MM.1S (cell line): ENCODE results near the gene KAT2B.

Experiments used
- DNase-seq: peaks from one replicate; pipeline ENCODE4 v3.0.0-alpha.2; 2015
- H2AFZ ChIP-seq: fragments of 300-600 bp; sonication (generic); 2 replicates; pipeline ENCODE4 v1.6.0; 2016; ENCODE audit warnings: antibody characterized with exemption, low read length
- H3F3A ChIP-seq: fragments of 300-600 bp; sonication (generic); 2 replicates; pipeline ENCODE4 v1.6.1; 2016; ENCODE audit warnings: mild to moderate bottlenecking, antibody characterized with exemption, low read length, moderate library complexity, mixed read lengths; ENCODE audit not compliant: insufficient read depth
- H3K27ac ChIP-seq: fragments of 300-600 bp; sonication (generic); 2 replicates; pipeline ENCODE4 v1.5.1; 2016; ENCODE audit warnings: mild to moderate bottlenecking, low read length
- H3K27me3 ChIP-seq: fragments of 300-600 bp; sonication (generic); replicated peaks from 2 replicates; pipeline ENCODE4 v1.6.0; 2016; ENCODE audit warnings: low read length; ENCODE audit not compliant: insufficient read depth
- H3K36me3 ChIP-seq: fragments of 300-600 bp; sonication (generic); replicated peaks from 2 replicates; pipeline ENCODE4 v1.6.1; 2016; ENCODE audit warnings: mild to moderate bottlenecking, low read length, mixed read lengths; ENCODE audit not compliant: insufficient read depth
- H3K4me1 ChIP-seq: fragments of 300-600 bp; sonication (generic); 2 replicates; pipeline ENCODE4 v1.6.1; 2016; ENCODE audit warnings: low read length, mixed read lengths
- H3K4me2 ChIP-seq: fragments of 300-600 bp; sonication (generic); 2 replicates; pipeline ENCODE4 v1.6.0; 2016; ENCODE audit warnings: low read depth, low read length
- H3K4me3 ChIP-seq: fragments of 300-600 bp; sonication (generic); 2 replicates; pipeline ENCODE4 v1.5.1; 2016; ENCODE audit warnings: low read length, mixed read lengths
- H3K79me2 ChIP-seq: fragments of 300-600 bp; sonication (generic); 2 replicates; pipeline ENCODE4 v1.6.1; 2016; ENCODE audit warnings: mixed run types, low read length, mixed read lengths
- H3K9ac ChIP-seq: fragments of 300-600 bp; sonication (generic); 2 replicates; pipeline ENCODE4 v1.6.1; 2016; ENCODE audit warnings: low read length, mixed read lengths
- H3K9me2 ChIP-seq: fragments of 300-600 bp; sonication (generic); replicated peaks from 2 replicates; pipeline ENCODE4 v1.6.1; 2016; ENCODE audit warnings: mild to moderate bottlenecking, low read length, mixed read lengths; ENCODE audit not compliant: insufficient read depth
- H3K9me3 ChIP-seq: fragments of 300-600 bp; sonication (generic); replicated peaks from 2 replicates; pipeline ENCODE4 v1.6.1; 2016; ENCODE audit warnings: mild to moderate bottlenecking, low read length, mixed read lengths; ENCODE audit not compliant: insufficient read depth
- H4K20me1 ChIP-seq: fragments of 300-600 bp; sonication (generic); 2 replicates; pipeline ENCODE4 v1.6.1; 2016; ENCODE audit warnings: mild to moderate bottlenecking, low read length, moderate library complexity, mixed read lengths; ENCODE audit not compliant: insufficient read depth
- EZH2 ChIP-seq: fragments of 300-600 bp; sonication (generic); optimal IDR thresholded peaks from 2 replicates; pipeline ENCODE3; 2017; ENCODE audit warnings: low read depth, mild to moderate bottlenecking, antibody characterized with exemption, low read length, mixed read lengths
- EZH2phosphoT487 ChIP-seq: fragments of 300-600 bp; sonication (generic); IDR thresholded peaks from 2 replicates; pipeline ENCODE4 v1.6.1; 2018; ENCODE audit warnings: antibody characterized with exemption, low read length
- TF ChIP-seq, protein P1 (sequence below): fragments of 300-600 bp; sonication (generic); IDR thresholded peaks from 2 replicates; pipeline ENCODE4 v1.5.1; 2016; ENCODE audit warnings: antibody characterized with exemption, low read length, mixed read lengths

KAT2B gene

DNA sequence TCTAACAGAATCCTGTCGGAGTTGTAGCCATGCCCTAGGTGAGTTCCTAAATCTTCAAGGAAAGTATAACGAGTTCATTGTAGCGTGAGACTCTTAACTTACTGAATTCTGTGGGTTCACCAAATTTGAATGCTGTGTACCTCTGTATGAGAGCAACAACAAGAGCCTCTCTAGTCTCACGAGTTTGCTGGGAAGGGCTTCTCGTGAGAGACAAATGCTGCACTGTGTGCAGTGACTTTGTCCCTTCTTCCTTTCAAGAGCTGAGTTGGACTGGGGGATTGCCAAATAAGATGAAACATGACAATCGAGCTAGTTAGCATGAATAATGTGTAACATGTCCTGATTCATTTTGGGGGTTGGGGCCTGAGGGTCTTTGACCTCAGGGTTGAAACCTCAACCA lies 32.2 kb downstream of the KAT2B start:
- Histone ChIP-seq H3K36me3 (no peaks in the 10 kb centered on the region), H3K9me3 (no peaks in the 10 kb centered on the region), H3K79me2 (peaks cover 34% of the 10 kb centered on the region), H3K4me1 (no peaks in the 10 kb centered on the region), H3F3A (no peaks in the 10 kb centered on the region; the same call in 1 of the 2 replicates), H3K9me2 (no peaks in the 10 kb centered on the region), H3K27ac (no peak overlapping the region), H2AFZ (no peak overlapping the region), H4K20me1 (no peaks in the 10 kb centered on the region), H3K4me2 (no peak overlapping the region), H3K27me3 (no peaks in the 10 kb centered on the region), H3K4me3 (no peak overlapping the region), H3K9ac (no peak overlapping the region)
- no peak for DNase-seq
- TF ChIP-seq EZH2phosphoT487: no peak

DNA sequence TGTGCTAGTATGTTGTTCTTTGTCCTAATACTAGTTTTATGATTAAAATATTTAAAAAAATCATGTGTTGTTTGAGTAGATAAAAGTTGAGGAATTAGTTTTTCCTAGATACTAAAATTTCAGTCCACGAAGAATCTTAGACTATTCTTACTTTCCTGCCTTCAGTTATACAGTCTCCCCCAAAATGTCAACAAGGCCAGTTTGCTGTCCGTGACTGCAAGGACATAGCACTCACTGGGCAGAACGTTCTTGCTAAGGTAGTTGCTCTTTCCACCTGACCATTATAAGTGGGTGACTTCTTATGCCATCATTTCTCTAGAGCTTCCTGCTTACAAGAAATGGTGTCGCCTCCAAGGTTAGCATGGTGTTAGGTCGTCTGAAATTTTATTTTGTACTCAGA lies 32.8 kb downstream of the KAT2B start:
- H3K27me3 ChIP-seq: no peaks in the 10 kb centered on the region
- H3K9me3 ChIP-seq: no peaks in the 10 kb centered on the region
- no peaks in the 10 kb centered on the region for H3K4me1 ChIP-seq
- H3K4me2 ChIP-seq: no peak overlapping the region
- H3K36me3 ChIP-seq: no peaks in the 10 kb centered on the region
- H4K20me1 ChIP-seq: no peaks in the 10 kb centered on the region
- H3K9ac ChIP-seq: no peak overlapping the region
- peaks cover 34% of the 10 kb centered on the region for H3K79me2 ChIP-seq
- no peak overlapping the region for H3K27ac ChIP-seq
- DNase-seq: no peak
- no peak overlapping the region for H3K4me3 ChIP-seq
- no peak overlapping the region for H2AFZ ChIP-seq
- no peaks in the 10 kb centered on the region; the same call in 1 of the 2 replicates for H3F3A ChIP-seq
- TF ChIP-seq EZH2phosphoT487 (no peak), EZH2 (no peak)
- TF ChIP-seq, protein P1, sequence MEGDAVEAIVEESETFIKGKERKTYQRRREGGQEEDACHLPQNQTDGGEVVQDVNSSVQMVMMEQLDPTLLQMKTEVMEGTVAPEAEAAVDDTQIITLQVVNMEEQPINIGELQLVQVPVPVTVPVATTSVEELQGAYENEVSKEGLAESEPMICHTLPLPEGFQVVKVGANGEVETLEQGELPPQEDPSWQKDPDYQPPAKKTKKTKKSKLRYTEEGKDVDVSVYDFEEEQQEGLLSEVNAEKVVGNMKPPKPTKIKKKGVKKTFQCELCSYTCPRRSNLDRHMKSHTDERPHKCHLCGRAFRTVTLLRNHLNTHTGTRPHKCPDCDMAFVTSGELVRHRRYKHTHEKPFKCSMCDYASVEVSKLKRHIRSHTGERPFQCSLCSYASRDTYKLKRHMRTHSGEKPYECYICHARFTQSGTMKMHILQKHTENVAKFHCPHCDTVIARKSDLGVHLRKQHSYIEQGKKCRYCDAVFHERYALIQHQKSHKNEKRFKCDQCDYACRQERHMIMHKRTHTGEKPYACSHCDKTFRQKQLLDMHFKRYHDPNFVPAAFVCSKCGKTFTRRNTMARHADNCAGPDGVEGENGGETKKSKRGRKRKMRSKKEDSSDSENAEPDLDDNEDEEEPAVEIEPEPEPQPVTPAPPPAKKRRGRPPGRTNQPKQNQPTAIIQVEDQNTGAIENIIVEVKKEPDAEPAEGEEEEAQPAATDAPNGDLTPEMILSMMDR: no peak
- no peaks in the 10 kb centered on the region for H3K9me2 ChIP-seq

DNA sequence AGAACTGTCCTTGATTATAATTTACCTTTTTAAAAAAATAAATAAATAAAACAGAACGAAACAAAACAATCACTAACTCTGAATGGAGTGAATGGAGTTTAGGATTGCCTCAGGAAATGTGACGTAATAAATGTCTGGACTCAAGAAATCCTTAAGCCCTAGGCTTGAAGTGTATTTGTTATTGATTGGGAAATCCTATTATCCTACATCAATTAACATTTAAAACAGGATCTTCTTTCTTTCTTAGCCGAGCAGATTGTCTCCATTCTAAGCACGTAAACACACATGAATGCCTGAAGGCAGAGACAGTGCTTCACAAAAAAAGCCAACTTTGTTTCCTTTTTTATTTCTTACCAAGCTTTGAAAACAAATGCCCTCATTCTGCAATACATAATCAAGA lies 33.4 kb downstream of the KAT2B start:
- DNase-seq: no peak
- no peak overlapping the region for H3K27ac ChIP-seq

DNA sequence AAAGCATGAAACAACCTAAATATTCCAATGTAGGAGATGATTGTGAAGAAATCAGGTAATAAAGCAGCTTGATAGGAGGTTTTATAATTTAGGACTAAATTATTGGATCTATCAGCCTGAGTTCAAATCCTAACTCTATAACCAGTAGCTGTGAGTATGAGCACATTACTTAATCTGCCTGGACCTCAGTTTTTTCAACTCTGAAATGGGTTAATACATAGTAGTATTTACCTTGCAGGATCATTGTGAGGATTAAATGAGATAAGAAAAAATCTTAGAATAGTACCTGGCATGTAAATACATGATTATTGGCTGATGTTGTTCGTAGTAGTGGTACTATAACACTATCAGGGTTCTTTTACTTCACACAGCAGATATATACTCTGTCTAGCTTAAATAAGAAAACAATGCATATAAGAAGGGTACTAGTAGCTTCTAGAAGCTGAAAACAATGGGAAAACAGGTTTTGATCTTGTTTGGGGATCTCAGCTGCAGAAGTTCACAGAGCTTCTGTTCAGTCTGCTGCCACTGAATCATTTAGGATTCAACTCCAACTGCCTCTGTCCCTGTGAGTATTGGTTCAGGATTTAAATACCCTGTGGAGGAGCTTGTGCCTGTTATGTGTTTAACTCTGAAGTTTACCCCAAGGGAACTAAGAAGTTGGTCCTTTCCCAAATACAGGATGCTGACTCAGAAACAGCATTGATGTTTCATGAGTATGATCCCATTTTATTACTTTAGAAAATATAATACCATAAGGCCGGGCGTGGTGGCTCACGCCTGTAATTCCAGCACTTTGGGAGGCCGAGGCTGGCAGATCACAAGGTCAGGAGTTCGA lies 34.2 kb downstream of the KAT2B start:
- H3K27ac ChIP-seq: no peak overlapping the region
- TF ChIP-seq EZH2phosphoT487 (no peak), EZH2 (no peak)
- TF ChIP-seq, protein P1: no peak
- no peak overlapping the region for H3K4me2 ChIP-seq
- no peaks in the 10 kb centered on the region for H3K9me3 ChIP-seq
- no peaks in the 10 kb centered on the region; the same call in 1 of the 2 replicates for H3F3A ChIP-seq
- H2AFZ ChIP-seq: no peak overlapping the region
- no peaks in the 10 kb centered on the region for H3K36me3 ChIP-seq
- no peak overlapping the region for H3K4me3 ChIP-seq
- H3K27me3 ChIP-seq: no peaks in the 10 kb centered on the region
- no peak for DNase-seq
- no peaks in the 10 kb centered on the region for H3K9me2 ChIP-seq
- H3K4me1 ChIP-seq: no peaks in the 10 kb centered on the region
- peaks cover 21% of the 10 kb centered on the region for H3K79me2 ChIP-seq
- H4K20me1 ChIP-seq: no peaks in the 10 kb centered on the region
- no peak overlapping the region for H3K9ac ChIP-seq

More for the DNA sequence above, 33.4 kb downstream of the KAT2B start:
- H3K4me3 ChIP-seq: no peak overlapping the region
- no peaks in the 10 kb centered on the region for H4K20me1 ChIP-seq
- no peaks in the 10 kb centered on the region for H3K27me3 ChIP-seq
- H3K9me2 ChIP-seq: no peaks in the 10 kb centered on the region
- no peak overlapping the region for H3K9ac ChIP-seq
- no peaks in the 10 kb centered on the region for H3K36me3 ChIP-seq
- TF ChIP-seq EZH2 (no peak), EZH2phosphoT487 (no peak)
- H3F3A ChIP-seq: no peaks in the 10 kb centered on the region; the same call in 1 of the 2 replicates
- peaks cover 28% of the 10 kb centered on the region for H3K79me2 ChIP-seq
- no peaks in the 10 kb centered on the region for H3K9me3 ChIP-seq
- no peak overlapping the region for H3K4me2 ChIP-seq
- H3K4me1 ChIP-seq: no peaks in the 10 kb centered on the region
- H2AFZ ChIP-seq: no peak overlapping the region
